Measurements from ENCODE around the gene ST6GALNAC3.

GRCh38 chr1:76257823-76258222 is 183.3 kb downstream of the ST6GALNAC3 start:
- TF ChIP-seq POLR2AphosphoS5 (IDR thresholded peaks at IDR 0.05; ENCODE audit: low read depth, low read length) (no peak), POLR2A (IDR thresholded peaks at IDR 0.05; ENCODE audit: low read depth, low read length) (no peak)
